ENCODE results near the gene MRPS16. TPM values are rescaled to one million over a fixed set of nuclear protein-coding genes. Genes with fewer than 3 reads are reported as not detected.

Gene MRPS16
- 89.2 TPM for total RNA-seq (ENCODE audit: unreplicated experiment)
- long read RNA-seq, transcript MRPS16-202 (3 exons, 2,634 nt) = major isoform, 42 of 51 reads
- long read RNA-seq, partial matches to known transcripts = 0 of 51 reads
- long read RNA-seq, other reads (novel, unspliced or antisense) = 6 of 51 reads

- peak; percentile 90 for DNase-seq
- Mint-ChIP-seq H3K4me1 (ENCODE audit: low read depth, unreplicated experiment) (peaks cover 7% of the 10 kb centered on the region), H3K27me3 (ENCODE audit: unreplicated experiment) (peaks cover 9% of the 10 kb centered on the region), H3K36me3 (ENCODE audit: unreplicated experiment) (no peaks in the 10 kb centered on the region), H3K27ac (ENCODE audit: unreplicated experiment) (peak within 1 kb of the TSS; percentile 94), H3K4me3 (ENCODE audit: unreplicated experiment) (peak within 1 kb of the TSS; percentile 95), H3K9me3 (ENCODE audit: unreplicated experiment) (peaks cover 7% of the 10 kb centered on the region)
- TF ChIP-seq CTCF (IDR thresholded peaks at IDR 0.05; ENCODE audit: partially characterized antibody, unreplicated experiment) = no peak
Measured at GRCh38 chr10:73252445-73253224, at the start of gene MRPS16. Gene MRPS16 (minus strand): TSS chr10:73252644. CDS start chr10:73252482, 162 bp downstream.

- H3K36me3 Mint-ChIP-seq (ENCODE audit: unreplicated experiment) = no peaks in the 10 kb centered on the region
- no peak overlapping the region for H3K27ac Mint-ChIP-seq (ENCODE audit: unreplicated experiment)
- TF ChIP-seq CTCF (IDR thresholded peaks at IDR 0.05; ENCODE audit: partially characterized antibody, unreplicated experiment) = no peak
- no peaks in the 10 kb centered on the region for H3K9me3 Mint-ChIP-seq (ENCODE audit: unreplicated experiment)
- H3K4me3 Mint-ChIP-seq (ENCODE audit: unreplicated experiment) = no peak overlapping the region
- no peaks in the 10 kb centered on the region for H3K27me3 Mint-ChIP-seq (ENCODE audit: unreplicated experiment)
- no peaks in the 10 kb centered on the region for H3K4me1 Mint-ChIP-seq (ENCODE audit: low read depth, unreplicated experiment)
- no peak for DNase-seq
Measured at GRCh38 chr10:73296946-73297345, 44.5 kb upstream of the MRPS16 start.

- Mint-ChIP-seq H3K27ac (ENCODE audit: unreplicated experiment) (no peak overlapping the region), H3K27me3 (ENCODE audit: unreplicated experiment) (no peaks in the 10 kb centered on the region), H3K36me3 (ENCODE audit: unreplicated experiment) (peaks cover 5% of the 10 kb centered on the region), H3K4me3 (ENCODE audit: unreplicated experiment) (no peak overlapping the region), H3K4me1 (ENCODE audit: low read depth, unreplicated experiment) (no peaks in the 10 kb centered on the region), H3K9me3 (ENCODE audit: unreplicated experiment) (no peaks in the 10 kb centered on the region)
- no peak for TF ChIP-seq CTCF (IDR thresholded peaks at IDR 0.05; ENCODE audit: partially characterized antibody, unreplicated experiment)
- DNase-seq = no peak
Measured at GRCh38 chr10:73293461-73293860, 41.0 kb upstream of the MRPS16 start.

GRCh38 chr10:73289958-73290357 lies 37.5 kb upstream of the MRPS16 start:
- H3K36me3 Mint-ChIP-seq (ENCODE audit: unreplicated experiment) = peaks cover 5% of the 10 kb centered on the region
- DNase-seq = no peak
- no peak overlapping the region for H3K4me3 Mint-ChIP-seq (ENCODE audit: unreplicated experiment)
- TF ChIP-seq CTCF (IDR thresholded peaks at IDR 0.05; ENCODE audit: partially characterized antibody, unreplicated experiment) = no peak
- no peaks in the 10 kb centered on the region for H3K4me1 Mint-ChIP-seq (ENCODE audit: low read depth, unreplicated experiment)
- H3K27ac Mint-ChIP-seq (ENCODE audit: unreplicated experiment) = no peak overlapping the region
- H3K27me3 Mint-ChIP-seq (ENCODE audit: unreplicated experiment) = peaks cover 2% of the 10 kb centered on the region
- H3K9me3 Mint-ChIP-seq (ENCODE audit: unreplicated experiment) = no peaks in the 10 kb centered on the region

GRCh38 chr10:73287441-73287840 lies 35.0 kb upstream of the MRPS16 start:
- Mint-ChIP-seq H3K27me3 (ENCODE audit: unreplicated experiment) (peaks cover 2% of the 10 kb centered on the region), H3K27ac (ENCODE audit: unreplicated experiment) (no peak overlapping the region), H3K9me3 (ENCODE audit: unreplicated experiment) (no peaks in the 10 kb centered on the region), H3K36me3 (ENCODE audit: unreplicated experiment) (peaks cover 5% of the 10 kb centered on the region), H3K4me3 (ENCODE audit: unreplicated experiment) (no peak overlapping the region), H3K4me1 (ENCODE audit: low read depth, unreplicated experiment) (no peaks in the 10 kb centered on the region)
- TF ChIP-seq CTCF (IDR thresholded peaks at IDR 0.05; ENCODE audit: partially characterized antibody, unreplicated experiment) = no peak
- no peak for DNase-seq
